Lung (tissue), 12 donors: ENCODE results near the gene DYNC1H1. TPM values are rescaled to one million over a fixed set of nuclear protein-coding genes. Genes with fewer than 3 reads are reported as not detected.
A peak's percentile ranks its signal among the peaks of the same experiment; 100 is the strongest.

Experiments used
- ATAC-seq: fragments of 200-7000 bp; cut with Tn5 transposase; one replicate; pipeline ENCODE4 v1.9.1; 2020; ENCODE audit warnings: moderate number of reproducible peaks; ENCODE audit not compliant: insufficient read depth, low FRiP score
- DNase-seq, 3 donors: peaks; one replicate each; pipeline ENCODE4 v3.0.0-alpha.2; 2013 to 2017
- H3K27ac ChIP-seq, 2 donors: one replicate each; pipeline ENCODE4 v1.5.1; 2013; ENCODE audit warnings: mild to moderate bottlenecking in 2 of 2, moderate library complexity in 2 of 2, control low read depth in 1 of 2, inconsistent platforms in 1 of 2, low read depth in 1 of 2, low read length in 1 of 2
- H3K27me3 ChIP-seq, 3 donors: one replicate each; pipeline ENCODE4 v1.5.1; 2013; ENCODE audit warnings: low read length in 2 of 3; ENCODE audit not compliant: control insufficient read depth in 3 of 3, insufficient read depth in 3 of 3
- H3K36me3 ChIP-seq, 4 donors: one replicate each; pipeline ENCODE4 v1.5.1; 2013; ENCODE audit warnings: low read length in 4 of 4, mild to moderate bottlenecking in 1 of 4, moderate library complexity in 1 of 4; ENCODE audit not compliant: control insufficient read depth in 4 of 4, insufficient read depth in 4 of 4
- H3K4me1 ChIP-seq, 5 donors: one replicate each; pipeline ENCODE4 v1.5.1; 2013; ENCODE audit warnings: low read length in 5 of 5, mild to moderate bottlenecking in 2 of 5, moderate library complexity in 1 of 5; ENCODE audit not compliant: control insufficient read depth in 5 of 5, insufficient read depth in 5 of 5
- H3K4me3 ChIP-seq: one replicate; pipeline ENCODE4 v1.5.1; 2013; ENCODE audit warnings: mild to moderate bottlenecking, control low read depth, moderate library complexity
- H3K9ac ChIP-seq, 2 donors: one replicate each; pipeline ENCODE4 v1.5.1; 2013; ENCODE audit warnings: low read length in 2 of 2, control low read depth in 1 of 2; ENCODE audit not compliant: insufficient read depth in 1 of 2
- H3K9me3 ChIP-seq, 4 donors: one replicate each; pipeline ENCODE4 v1.5.1; 2013; ENCODE audit warnings: low read length in 3 of 4, mild to moderate bottlenecking in 1 of 4, moderate library complexity in 1 of 4; ENCODE audit not compliant: control insufficient read depth in 4 of 4, insufficient read depth in 3 of 4
- WGBS, 2 donors: extraction: QIAGEN DNeasy Blood & Tissue Kit; methylation state at CpG; one replicate each; pipeline ENCODE4 v1.1.7; 2013; 5-methylcytosine and 5-hydroxymethylcytosine counted together
- polyA plus RNA-seq, 2 donors: library from polyadenylated mRNA; stranded (reverse); fragments of 200-250 nt; gene quantifications; one replicate each; pipeline ENCODE4 v1.2.1, GENCODE V29; 2013
- total RNA-seq, 2 donors: library from RNA; depleted of rRNA in 1 of 2; stranded (reverse); fragments of >200 nt in 1 of 2; gene quantifications; one replicate each; pipeline ENCODE4 v1.2.1, GENCODE V29; 2014 to 2021
- TF ChIP-seq, protein P1 (sequence below): IDR thresholded peaks from 2 replicates; pipeline ENCODE4 v1.5.1; 2012; ENCODE audit warnings: mild to moderate bottlenecking; ENCODE audit errors: control extremely low read depth, extremely low read depth
- donor health status: control.
- donor health status: control.
- donor health status: Bipolar disorder and iron deficiency.
- donor health status: healthy.
- donor health status: DM: yes; HTN: yes; CAD: no.

The DYNC1H1 gene
- total and polyA plus RNA-seq, 4 donors = 111 to 485 (median 328) TPM

DNA sequence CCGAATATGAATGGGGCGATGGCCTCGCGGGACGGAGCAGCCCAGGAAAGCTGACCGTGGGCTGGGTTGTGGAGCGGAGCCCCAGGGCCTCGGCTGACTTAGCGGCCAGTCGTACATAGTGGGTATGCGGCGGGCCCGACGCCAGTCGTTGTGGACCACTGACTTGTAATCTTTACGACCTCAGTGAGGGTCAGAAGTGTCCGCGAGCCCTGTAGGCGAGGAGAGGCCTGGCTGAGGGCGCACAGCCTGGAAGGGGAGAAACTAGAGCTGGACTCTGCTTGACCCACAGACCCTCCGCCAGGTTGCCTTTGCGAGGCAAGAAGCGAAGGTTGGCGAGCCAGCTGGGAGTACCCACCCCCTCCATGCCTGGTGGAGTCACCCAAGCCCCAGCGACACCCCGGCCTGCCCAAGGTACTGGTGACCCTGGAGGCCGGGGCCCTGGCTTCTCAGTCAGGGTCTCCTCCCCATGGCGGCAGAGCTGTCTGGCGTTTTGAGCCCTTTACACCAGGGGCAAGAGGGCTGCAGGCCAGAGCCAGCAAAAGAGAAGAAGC, 15.6 kb upstream of the DYNC1H1 start:
- Histone ChIP-seq H3K4me3 (peak overlapping the region; percentile 53), H3K4me1 (peaks cover 0 to 14% (median 2%) of the 10 kb centered on the region in 5 donors), H3K36me3 (peaks cover 0 to 2% (median 0%) of the 10 kb centered on the region in 4 donors), H3K9ac (peak overlapping the region; percentile 91 to 99), H3K27me3 (peaks cover 0 to 8% (median 0%) of the 10 kb centered on the region in 3 donors), H3K9me3 (no peaks in the 10 kb centered on the region), H3K27ac (peak overlapping the region; percentile 88 to 90)
- 8% methylated on average over 28 to 29 of the region's 29 CpGs for WGBS, 2 donors
- no peak for ATAC-seq
- TF ChIP-seq, protein P1, sequence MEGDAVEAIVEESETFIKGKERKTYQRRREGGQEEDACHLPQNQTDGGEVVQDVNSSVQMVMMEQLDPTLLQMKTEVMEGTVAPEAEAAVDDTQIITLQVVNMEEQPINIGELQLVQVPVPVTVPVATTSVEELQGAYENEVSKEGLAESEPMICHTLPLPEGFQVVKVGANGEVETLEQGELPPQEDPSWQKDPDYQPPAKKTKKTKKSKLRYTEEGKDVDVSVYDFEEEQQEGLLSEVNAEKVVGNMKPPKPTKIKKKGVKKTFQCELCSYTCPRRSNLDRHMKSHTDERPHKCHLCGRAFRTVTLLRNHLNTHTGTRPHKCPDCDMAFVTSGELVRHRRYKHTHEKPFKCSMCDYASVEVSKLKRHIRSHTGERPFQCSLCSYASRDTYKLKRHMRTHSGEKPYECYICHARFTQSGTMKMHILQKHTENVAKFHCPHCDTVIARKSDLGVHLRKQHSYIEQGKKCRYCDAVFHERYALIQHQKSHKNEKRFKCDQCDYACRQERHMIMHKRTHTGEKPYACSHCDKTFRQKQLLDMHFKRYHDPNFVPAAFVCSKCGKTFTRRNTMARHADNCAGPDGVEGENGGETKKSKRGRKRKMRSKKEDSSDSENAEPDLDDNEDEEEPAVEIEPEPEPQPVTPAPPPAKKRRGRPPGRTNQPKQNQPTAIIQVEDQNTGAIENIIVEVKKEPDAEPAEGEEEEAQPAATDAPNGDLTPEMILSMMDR = no peak
- DNase-seq = no peak

DNA sequence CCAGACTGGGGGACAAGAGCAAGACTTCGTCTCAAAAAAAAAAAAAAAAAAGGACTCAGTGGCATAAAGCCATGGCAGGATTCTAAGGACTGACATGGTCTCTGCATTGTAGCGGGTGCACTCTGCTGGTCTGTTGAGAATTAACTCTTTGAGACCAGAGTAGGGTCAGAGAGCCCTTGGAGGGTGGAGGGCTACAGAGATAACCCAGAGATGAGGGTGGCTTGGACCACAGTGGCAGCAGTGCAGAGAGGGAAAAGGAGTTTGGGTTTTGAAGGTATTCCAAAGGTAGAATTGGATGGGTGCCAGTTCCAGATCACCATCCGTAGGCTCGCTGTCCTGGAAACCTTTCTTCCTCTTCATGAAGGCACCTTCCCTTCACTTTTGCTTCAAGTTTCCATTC, 14.3 kb upstream of the DYNC1H1 start:
- no peak for ATAC-seq
- peaks cover 0 to 6% (median 0%) of the 10 kb centered on the region in 3 donors for H3K27me3 ChIP-seq
- H3K9ac ChIP-seq = no peak overlapping the region
- TF ChIP-seq, protein P1 = no peak
- no peak overlapping the region for H3K27ac ChIP-seq
- no peak overlapping the region for H3K4me3 ChIP-seq
- H3K9me3 ChIP-seq = no peaks in the 10 kb centered on the region
- H3K36me3 ChIP-seq = peaks cover 0 to 2% (median 0%) of the 10 kb centered on the region in 4 donors
- H3K4me1 ChIP-seq = peaks cover 0 to 14% (median 2%) of the 10 kb centered on the region in 5 donors
- WGBS, 2 donors = 65 to 71% methylated on average over 4 of the region's 4 CpGs
- peak in 1 of 3 donors; percentile 34 for DNase-seq

DNA sequence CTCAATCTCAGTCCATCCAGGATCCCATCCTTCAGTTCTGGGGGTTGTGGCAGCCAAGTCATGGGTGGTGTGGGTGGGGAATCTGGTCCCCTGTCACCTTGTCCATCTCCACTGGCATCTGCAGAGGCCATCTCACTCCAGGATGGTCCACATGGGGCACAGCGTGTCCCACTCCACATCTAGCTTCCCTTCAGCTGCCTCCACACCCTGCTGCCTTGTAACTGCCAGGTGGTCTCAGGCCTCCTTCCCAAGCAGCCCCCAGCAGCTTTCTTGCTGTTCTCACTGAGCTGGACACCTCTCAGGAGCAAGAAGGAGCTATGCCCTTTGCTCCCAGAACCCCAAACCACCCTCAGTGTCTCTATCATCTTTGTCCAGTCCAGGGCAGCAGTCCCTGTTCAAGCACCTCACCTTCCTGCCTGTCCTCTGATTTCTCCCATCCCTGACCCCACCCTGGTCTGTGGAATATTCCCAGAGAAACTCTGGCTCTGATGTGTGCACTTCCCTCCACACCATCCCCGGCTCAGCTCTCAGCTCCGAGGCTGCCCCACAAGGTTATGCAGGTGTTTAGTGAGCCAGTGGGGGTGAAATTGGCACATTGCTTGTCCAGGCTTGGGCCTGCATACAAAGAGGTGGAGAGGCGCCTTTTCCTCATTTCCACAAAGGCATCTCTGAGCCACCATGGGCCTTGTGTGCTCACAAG, 13.7 kb upstream of the DYNC1H1 start:
- no peak for DNase-seq
- TF ChIP-seq, protein P1 = no peak
- peaks cover 0 to 2% (median 0%) of the 10 kb centered on the region in 3 donors for H3K27me3 ChIP-seq
- H3K4me1 ChIP-seq = peaks cover 0 to 14% (median 2%) of the 10 kb centered on the region in 5 donors
- no peak overlapping the region for H3K4me3 ChIP-seq
- no peaks in the 10 kb centered on the region for H3K9me3 ChIP-seq
- H3K27ac ChIP-seq = no peak overlapping the region
- 84 to 95% methylated on average over 4 of the region's 4 CpGs for WGBS, 2 donors
- ATAC-seq = no peak
- H3K9ac ChIP-seq = no peak overlapping the region
- H3K36me3 ChIP-seq = peaks cover 0 to 2% (median 0%) of the 10 kb centered on the region in 4 donors
